Measurements from ENCODE around the gene ALG14.
"Not testable (repeated sequence)": the region's sequence is repeated elsewhere in the genome, so short reads cannot be mapped to it uniquely, and the experiment has no call there.

ALG14 gene

GRCh38 chr1:95072532-95073419 lies at the start of gene ALG14:
Gene ALG14 (minus strand): TSS chr1:95072951. CDS start chr1:95072898, 53 bp downstream.
- DNase-seq (ENCODE audit: low read depth), result peak; percentile 95

- DNase-seq (ENCODE audit: low read depth), result no peak
These were observed 49.5 kb upstream of the ALG14 start for GRCh38 chr1:95122151-95122697.

GRCh38 chr1:95119273-95119672 lies 46.5 kb upstream of the ALG14 start:
- DNase-seq (ENCODE audit: low read depth), result no peak

- no peak for DNase-seq (ENCODE audit: low read depth)
These were observed 46.0 kb upstream of the ALG14 start for GRCh38 chr1:95118710-95119109.

GRCh38 chr1:95118067-95118499 lies 45.3 kb upstream of the ALG14 start:
- DNase-seq (ENCODE audit: low read depth), result no peak

GRCh38 chr1:95117207-95118066 lies 44.7 kb upstream of the ALG14 start, which contains the start of gene TLCD4:
Gene TLCD4 (plus strand): TSS chr1:95117355. CDS start chr1:95143902, 26,547 bp downstream.
- DNase-seq (ENCODE audit: low read depth), result no peak

- no peak for DNase-seq (ENCODE audit: low read depth)
These were observed 43.9 kb upstream of the ALG14 start for GRCh38 chr1:95116580-95117206.

GRCh38 chr1:95115708-95116137 lies 43.0 kb upstream of the ALG14 start:
- DNase-seq (ENCODE audit: low read depth), result no peak

- no peak for DNase-seq (ENCODE audit: low read depth)
These were observed 40.9 kb upstream of the ALG14 start for GRCh38 chr1:95113684-95114083.

GRCh38 chr1:95111014-95111413 lies 38.3 kb upstream of the ALG14 start:
- no peak for DNase-seq (ENCODE audit: low read depth)

GRCh38 chr1:95108792-95109191 lies 36.0 kb upstream of the ALG14 start:
- DNase-seq (ENCODE audit: low read depth), result no peak

- DNase-seq (ENCODE audit: low read depth), result no peak
These were observed 25.4 kb upstream of the ALG14 start for GRCh38 chr1:95098196-95098595.

- no peak for DNase-seq (ENCODE audit: low read depth)
These were observed 24.7 kb upstream of the ALG14 start for GRCh38 chr1:95097426-95097825.

GRCh38 chr1:95096218-95096841 lies 23.6 kb upstream of the ALG14 start:
- no peak for DNase-seq (ENCODE audit: low read depth)

- DNase-seq (ENCODE audit: low read depth), result no peak
These were observed 23.1 kb upstream of the ALG14 start for GRCh38 chr1:95095833-95096217.

GRCh38 chr1:95094923-95095322 lies 22.2 kb upstream of the ALG14 start:
- DNase-seq (ENCODE audit: low read depth), result no peak

GRCh38 chr1:95093296-95093695 lies 20.5 kb upstream of the ALG14 start:
- DNase-seq (ENCODE audit: low read depth), result no peak

- DNase-seq (ENCODE audit: low read depth), result peak; percentile 68
These were observed 20.1 kb upstream of the ALG14 start for GRCh38 chr1:95092891-95093290.

- not testable (repeated sequence) for DNase-seq (ENCODE audit: low read depth)
These were observed 18.5 kb upstream of the ALG14 start for GRCh38 chr1:95091290-95091689.

- no peak for DNase-seq (ENCODE audit: low read depth)
These were observed 17.0 kb upstream of the ALG14 start for GRCh38 chr1:95089650-95090287.

GRCh38 chr1:95088303-95088702 lies 15.6 kb upstream of the ALG14 start:
- no peak for DNase-seq (ENCODE audit: low read depth)

Measured in amniotic epithelial cell (primary cell).